HG03520 (cell line): ENCODE measurements around the gene DHRS9.

Source experiments
- ATAC-seq: cut with Tn5 transposase; IDR thresholded peaks from one replicate; pipeline ENCODE4 v1.9.1; 2021; ENCODE audit warnings: mild to moderate bottlenecking, moderate library complexity; ENCODE audit not compliant: unreplicated experiment

DHRS9 gene

DNA sequence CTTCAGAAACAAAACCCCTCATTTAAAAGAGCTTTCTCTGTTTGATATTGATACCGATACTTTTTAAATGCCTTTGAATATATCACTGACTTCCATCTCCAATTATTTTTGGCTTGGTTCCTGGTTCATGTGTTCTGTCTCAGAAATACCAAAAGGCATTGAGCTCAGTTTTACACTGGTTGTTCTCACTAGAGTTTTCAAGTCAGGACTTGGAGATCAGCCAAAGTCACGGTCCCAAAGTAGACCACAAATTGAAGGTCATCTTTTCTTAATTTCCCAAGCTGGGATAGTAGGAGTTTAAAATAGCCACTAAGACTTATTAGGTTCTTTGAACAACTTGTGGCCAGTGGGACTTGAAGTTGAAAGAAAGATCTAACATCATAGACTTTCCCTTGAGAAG is 24.2 kb downstream of the DHRS9 start:
- ATAC-seq, result no peak

DNA sequence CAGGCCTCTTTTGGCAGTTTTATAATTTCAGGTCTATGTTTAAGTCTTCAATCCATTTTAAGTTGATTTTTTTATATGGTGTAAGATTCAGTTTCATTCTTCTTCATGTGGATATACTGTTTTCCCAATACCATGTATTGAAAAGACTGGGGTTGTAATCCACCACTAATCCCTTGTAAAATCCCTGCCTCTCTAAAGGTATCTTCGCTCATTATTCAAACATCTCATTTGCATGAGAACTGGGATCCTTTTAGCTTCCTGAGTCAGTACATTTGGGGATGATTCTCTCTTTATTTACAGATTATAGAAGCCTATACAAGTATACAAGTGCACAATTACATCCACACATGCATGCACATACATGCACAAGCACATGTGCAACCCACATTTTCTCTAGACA is 25.3 kb downstream of the DHRS9 start:
- ATAC-seq, result no peak

- no peak for ATAC-seq
Measured at GRCh38 chr2:169095621-169096105, 26.3 kb downstream of the DHRS9 start.

- no peak for ATAC-seq
Measured at GRCh38 chr2:169104848-169105247, 35.5 kb downstream of the DHRS9 start.

GRCh38 chr2:169105476-169105875 is 36.1 kb downstream of the DHRS9 start:
- ATAC-seq, result no peak

GRCh38 chr2:169106134-169106533 is 36.8 kb downstream of the DHRS9 start:
- ATAC-seq, result no peak

- ATAC-seq, result no peak
Measured at GRCh38 chr2:169106563-169107545, 37.5 kb downstream of the DHRS9 start.

DNA sequence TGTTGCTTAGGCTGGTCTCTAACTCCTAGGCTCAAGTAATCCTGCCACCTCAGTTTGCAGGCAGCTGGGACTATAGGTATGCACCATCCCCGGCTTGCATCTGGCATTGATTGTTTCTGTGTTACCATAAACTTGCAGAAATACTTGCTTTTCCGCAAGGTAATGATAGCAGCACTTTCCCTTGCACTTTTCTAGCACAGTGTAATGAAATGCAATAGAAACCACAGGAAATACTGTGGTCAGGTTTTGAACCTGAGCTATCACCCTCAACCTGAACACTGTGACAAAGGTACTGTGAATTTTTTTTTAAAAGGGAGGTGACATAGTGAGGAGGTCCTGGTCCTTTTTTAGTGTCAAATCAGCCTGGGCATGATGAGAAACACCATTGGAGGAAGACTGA is 38.3 kb downstream of the DHRS9 start:
- peak; percentile 62 for ATAC-seq

GRCh38 chr2:169108099-169108884 is 38.9 kb downstream of the DHRS9 start:
- no peak for ATAC-seq

DNA sequence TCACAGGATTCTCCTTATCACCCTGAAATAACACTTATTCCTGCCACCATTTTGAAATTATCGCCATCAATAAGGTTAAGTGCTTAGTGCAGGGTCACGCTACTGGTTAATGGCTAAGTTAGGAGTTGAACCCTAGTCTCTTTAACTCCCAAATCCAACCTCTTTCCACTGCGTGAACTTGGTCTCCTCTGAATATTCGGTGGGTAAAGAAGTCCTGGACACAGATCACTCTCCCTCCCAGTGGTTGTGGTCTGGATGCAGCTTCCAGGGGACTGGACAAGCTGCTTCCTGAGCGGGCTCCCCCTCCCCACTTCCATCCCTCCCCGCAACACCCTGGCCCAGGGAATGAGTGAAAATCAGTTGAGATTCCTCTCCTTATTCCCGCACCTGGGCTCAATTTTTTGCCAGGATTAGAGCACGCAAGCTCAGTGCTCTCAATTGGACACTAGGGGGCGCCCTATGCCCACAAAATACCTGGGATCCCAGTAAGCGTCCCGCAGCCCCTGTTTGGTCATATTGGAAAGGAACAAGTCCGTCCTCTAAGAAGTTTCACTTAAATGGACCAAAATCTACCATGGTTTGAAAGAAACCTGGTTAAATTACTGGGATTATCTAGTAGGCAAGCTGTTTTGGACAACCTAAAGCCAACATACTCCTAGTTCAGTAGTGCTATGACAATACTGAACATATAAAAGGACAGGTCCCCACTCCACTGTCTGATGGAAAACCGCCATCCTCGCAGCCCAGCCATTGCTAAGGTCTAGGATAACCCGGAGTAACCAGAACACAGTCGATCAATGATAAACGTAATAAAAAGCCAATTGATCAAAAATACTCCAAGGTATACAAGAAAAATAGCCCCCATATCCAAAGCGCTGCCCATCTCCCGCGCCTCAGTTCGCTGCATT is 40.4 kb downstream of the DHRS9 start:
- peak; percentile 51 for ATAC-seq

DNA sequence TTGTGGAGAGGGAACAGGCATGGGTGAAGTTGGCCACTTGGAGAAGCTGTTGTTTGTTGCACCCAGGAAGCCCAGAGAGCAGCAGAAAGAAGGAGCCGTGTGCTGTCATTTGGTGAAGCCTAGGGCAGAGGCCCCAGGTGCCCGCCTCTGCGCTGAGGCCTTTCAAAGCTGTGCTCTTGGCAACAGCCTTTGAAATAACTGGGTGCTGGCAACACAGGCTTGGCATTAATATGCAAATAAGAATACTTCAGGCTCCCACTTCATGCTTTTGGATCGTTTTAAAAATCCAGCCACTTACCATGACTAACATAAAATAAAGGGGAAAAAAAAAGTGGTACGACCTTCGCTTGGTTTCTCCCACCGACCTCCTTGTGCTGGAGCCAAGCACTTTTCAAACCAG is 41.1 kb downstream of the DHRS9 start:
- no peak for ATAC-seq

- ATAC-seq, result no peak
Measured at GRCh38 chr2:169110916-169111315, 41.6 kb downstream of the DHRS9 start.

- ATAC-seq, result no peak
Measured at GRCh38 chr2:169112841-169113240, 43.5 kb downstream of the DHRS9 start.

DNA sequence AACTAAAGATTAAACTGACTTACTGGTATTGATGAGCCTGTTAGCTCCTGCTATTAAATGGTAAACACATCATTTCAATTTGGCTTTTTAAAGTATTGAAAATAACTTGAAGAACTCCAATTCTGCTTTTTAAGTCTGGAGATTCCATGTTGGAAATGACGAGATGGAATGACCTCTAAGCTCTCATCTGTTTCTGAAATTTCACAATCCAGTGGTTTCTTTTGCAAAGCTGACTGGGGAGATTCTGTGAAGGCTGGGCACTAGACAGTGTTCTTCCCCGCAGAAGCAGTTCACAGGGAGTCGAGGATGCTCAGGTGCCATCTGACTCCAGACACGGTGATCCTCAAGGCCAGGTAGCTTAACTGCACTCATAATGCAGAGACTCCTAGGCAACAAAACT is 44.7 kb downstream of the DHRS9 start:
- ATAC-seq, result no peak

- no peak for ATAC-seq
Measured at GRCh38 chr2:169116327-169116726, 47.0 kb downstream of the DHRS9 start.

GRCh38 chr2:169116993-169117392 is 47.6 kb downstream of the DHRS9 start:
- no peak for ATAC-seq

DNA sequence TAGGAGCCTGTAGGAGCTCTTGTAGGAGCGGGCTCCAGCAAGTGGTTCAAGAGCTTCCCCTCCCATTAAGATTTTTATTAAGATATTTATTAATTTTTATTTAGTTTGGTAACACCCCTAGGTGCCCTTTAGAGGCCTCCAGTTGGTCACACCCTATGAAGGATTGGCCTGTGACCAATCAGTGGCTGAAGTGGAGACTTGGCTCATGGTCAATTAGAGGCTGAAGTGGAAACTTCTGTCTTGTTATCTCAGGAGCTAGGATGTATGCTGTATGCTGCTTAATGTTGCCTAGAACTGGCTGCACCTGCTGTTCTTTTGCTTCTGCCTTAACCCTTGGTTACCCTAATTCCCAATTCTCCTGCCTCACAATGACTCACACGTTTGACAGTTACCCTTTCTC is 48.7 kb downstream of the DHRS9 start:
- ATAC-seq, result no peak

DNA sequence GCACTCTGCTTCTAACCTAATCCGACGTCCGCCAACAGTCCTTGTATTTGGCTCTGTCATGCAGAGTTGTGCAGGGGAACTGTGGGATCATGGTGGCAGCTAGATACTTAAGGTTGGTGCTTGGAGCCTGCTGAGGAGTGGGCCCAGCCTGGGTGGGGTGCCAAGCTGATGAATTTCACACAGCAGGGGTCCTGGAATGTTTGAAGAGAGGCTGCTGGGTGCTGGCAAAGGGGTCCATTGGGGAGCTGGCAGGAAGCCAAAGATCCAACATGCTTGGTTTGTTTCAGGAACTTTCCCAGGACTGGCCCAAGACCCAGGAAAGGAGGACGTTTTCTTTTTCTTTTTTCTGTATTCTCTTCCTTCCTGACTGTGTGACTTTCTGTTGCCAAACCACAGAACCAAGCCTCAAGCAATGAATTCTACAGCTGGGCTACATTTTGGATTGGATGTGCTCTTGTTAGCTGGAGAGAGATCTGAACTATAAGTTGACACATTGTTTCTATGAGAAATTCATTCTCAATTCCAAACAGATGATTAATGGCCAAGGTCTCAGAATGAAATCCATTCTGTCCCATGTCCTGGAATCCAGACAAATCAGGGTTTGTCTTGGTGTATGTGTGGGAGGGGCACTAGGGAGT is 49.9 kb downstream of the DHRS9 start:
- ATAC-seq, result no peak

DNA sequence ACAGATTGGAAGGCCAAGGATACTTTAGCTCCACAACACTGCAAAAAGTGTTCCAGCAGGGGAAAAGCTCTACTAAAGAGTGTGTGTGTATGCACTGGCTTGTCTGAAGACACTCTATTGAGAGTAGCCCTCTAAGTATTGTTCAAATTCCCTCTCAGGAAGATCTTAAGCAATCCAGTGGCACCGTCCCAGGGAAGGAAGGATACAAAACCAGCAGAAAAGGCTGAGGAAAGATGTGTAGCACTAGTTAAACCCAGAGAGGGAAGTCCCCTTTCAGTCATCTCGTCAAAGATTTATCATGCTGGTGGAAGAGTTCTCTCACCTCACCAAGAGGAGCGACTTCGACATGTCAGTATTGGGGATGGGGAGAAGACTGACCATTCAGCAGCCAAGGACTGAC is 50.5 kb downstream of the DHRS9 start:
- ATAC-seq, result no peak

- ATAC-seq, result no peak
Measured at GRCh38 chr2:169129703-169130243, 60.4 kb downstream of the DHRS9 start.
